ENCODE measurements around the gene ANAPC1.
"Not testable (repeated sequence)": the region's sequence is repeated elsewhere in the genome, so short reads cannot be mapped to it uniquely, and the experiment has no call there.

DNA sequence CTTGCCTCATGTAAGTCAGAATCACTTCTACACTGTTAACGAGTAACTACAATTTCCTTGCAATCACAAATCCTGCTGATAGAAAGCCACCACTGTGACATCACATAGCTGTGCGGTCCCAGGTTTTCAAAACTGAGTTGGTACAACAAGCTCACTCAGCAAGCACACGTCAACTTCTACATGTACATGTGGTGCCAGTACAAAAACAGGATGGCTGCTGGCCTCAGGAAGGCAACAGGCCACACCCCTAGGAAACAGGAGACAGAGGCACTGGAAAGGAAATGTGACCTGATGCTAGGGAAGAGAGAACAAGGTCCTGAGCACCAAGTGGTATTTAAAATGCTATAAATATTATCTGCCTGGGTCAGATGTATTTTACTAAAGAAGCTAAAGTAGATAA, 107.7 kb downstream of the ANAPC1 start:
- not testable (repeated sequence) for TF ChIP-seq EZH2phosphoT487 (IDR thresholded peaks at IDR 0.05; ENCODE audit: borderline replicate concordance)
- TF ChIP-seq, protein P1, sequence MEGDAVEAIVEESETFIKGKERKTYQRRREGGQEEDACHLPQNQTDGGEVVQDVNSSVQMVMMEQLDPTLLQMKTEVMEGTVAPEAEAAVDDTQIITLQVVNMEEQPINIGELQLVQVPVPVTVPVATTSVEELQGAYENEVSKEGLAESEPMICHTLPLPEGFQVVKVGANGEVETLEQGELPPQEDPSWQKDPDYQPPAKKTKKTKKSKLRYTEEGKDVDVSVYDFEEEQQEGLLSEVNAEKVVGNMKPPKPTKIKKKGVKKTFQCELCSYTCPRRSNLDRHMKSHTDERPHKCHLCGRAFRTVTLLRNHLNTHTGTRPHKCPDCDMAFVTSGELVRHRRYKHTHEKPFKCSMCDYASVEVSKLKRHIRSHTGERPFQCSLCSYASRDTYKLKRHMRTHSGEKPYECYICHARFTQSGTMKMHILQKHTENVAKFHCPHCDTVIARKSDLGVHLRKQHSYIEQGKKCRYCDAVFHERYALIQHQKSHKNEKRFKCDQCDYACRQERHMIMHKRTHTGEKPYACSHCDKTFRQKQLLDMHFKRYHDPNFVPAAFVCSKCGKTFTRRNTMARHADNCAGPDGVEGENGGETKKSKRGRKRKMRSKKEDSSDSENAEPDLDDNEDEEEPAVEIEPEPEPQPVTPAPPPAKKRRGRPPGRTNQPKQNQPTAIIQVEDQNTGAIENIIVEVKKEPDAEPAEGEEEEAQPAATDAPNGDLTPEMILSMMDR (conservative IDR thresholded peaks at IDR 0.05; ENCODE audit: low read length): not testable (repeated sequence)
